Measurements from ENCODE around the gene RNF224. TPM values are rescaled to one million over a fixed set of nuclear protein-coding genes. Genes with fewer than 3 reads are reported as not detected.

Gene RNF224
- total and polyA plus RNA-seq, 2 of the 13 experiments (the other 11 are each of a cell fraction or from before 2014, with no cell fraction given), result 0.09 TPM; not detected in 1

- TF ChIP-seq ZHX2 (IDR thresholded peaks at IDR 0.05; ENCODE audit: low read depth) (no peak), ZHX2 (CRISPR knock-in tag; IDR thresholded peaks at IDR 0.05; ENCODE audit: borderline replicate concordance) (no peak), GMEB2 (CRISPR knock-in tag; IDR thresholded peaks at IDR 0.05; ENCODE audit: low read depth) (no peak), THRA (CRISPR knock-in tag; IDR thresholded peaks at IDR 0.05; ENCODE audit: borderline replicate concordance) (no peak), HNF1B (CRISPR knock-in tag; IDR thresholded peaks at IDR 0.05) (no peak), SUZ12 (IDR thresholded peaks at IDR 0.05; ENCODE audit: low read depth, low read length) (no peak), ZNF761 (CRISPR knock-in tag; conservative IDR thresholded peaks at IDR 0.05) (no peak), ZNF766 (CRISPR knock-in tag; IDR thresholded peaks at IDR 0.05; ENCODE audit: borderline replicate concordance) (no peak), FOXJ3 (CRISPR knock-in tag; IDR thresholded peaks at IDR 0.05; ENCODE audit: borderline replicate concordance) (no peak), ZNF550 (CRISPR knock-in tag; IDR thresholded peaks at IDR 0.05; ENCODE audit: borderline replicate concordance) (peak; percentile 50; the same call in 1 of the 2 replicates), ZNF280B (CRISPR knock-in tag; IDR thresholded peaks at IDR 0.05; ENCODE audit: borderline replicate concordance) (0 out of 2 replicates have a peak, but pooled peaks have one; percentile 21), ZBTB7B (CRISPR knock-in tag; IDR thresholded peaks at IDR 0.05) (no peak), XRCC5 (optimal IDR thresholded peaks at IDR 0.05; ENCODE audit: low read length) (no peak), GATAD1 (CRISPR knock-in tag; IDR thresholded peaks at IDR 0.05) (no peak; the same call in 1 of the 2 replicates), SAFB2 (CRISPR knock-in tag; IDR thresholded peaks at IDR 0.05; ENCODE audit: borderline replicate concordance, low read depth) (no peak)
These were observed 28.3 kb downstream of the RNF224 start (continued) for GRCh38 chr9:137255448-137256114.
